Activated T-cell treated with anti-CD3 and anti-CD28 coated beads for 48 hours (primary cell): ENCODE measurements around the gene SARDH.

ENCODE experiments used
- DNase-seq: peaks from one replicate; pipeline ENCODE4 v3.0.0-alpha.2; 2020; ENCODE audit warnings: low read depth

Gene SARDH

GRCh38 chr9:133737774-133738639 lies at the start of gene SARDH:
Gene SARDH (minus strand): TSS chr9:133738352. CDS start chr9:133734173, 4,179 bp downstream.
- peak; percentile 34 for DNase-seq

- peak; percentile 4 for DNase-seq
These were observed 49.5 kb upstream of the SARDH start for GRCh38 chr9:133787754-133788025.

GRCh38 chr9:133786907-133787753 lies 49.0 kb upstream of the SARDH start:
- DNase-seq, result no peak

GRCh38 chr9:133786371-133786753 lies 48.2 kb upstream of the SARDH start:
- no peak for DNase-seq

- no peak for DNase-seq
These were observed 47.7 kb upstream of the SARDH start for GRCh38 chr9:133785753-133786370.

- DNase-seq, result no peak
These were observed 46.8 kb upstream of the SARDH start for GRCh38 chr9:133784731-133785561.

- DNase-seq, result no peak
These were observed 45.2 kb upstream of the SARDH start for GRCh38 chr9:133783331-133783731.

- peak; percentile 58 for DNase-seq
These were observed 44.3 kb upstream of the SARDH start for GRCh38 chr9:133782157-133783130.

- DNase-seq, result no peak
These were observed 43.6 kb upstream of the SARDH start for GRCh38 chr9:133781828-133782135.

- no peak for DNase-seq
These were observed 43.0 kb upstream of the SARDH start for GRCh38 chr9:133780962-133781827.

- DNase-seq, result no peak
These were observed 42.3 kb upstream of the SARDH start for GRCh38 chr9:133780404-133780945.

GRCh38 chr9:133779516-133780403 lies 41.6 kb upstream of the SARDH start:
- DNase-seq, result no peak

GRCh38 chr9:133779081-133779480 lies 40.9 kb upstream of the SARDH start:
- no peak for DNase-seq

- DNase-seq, result no peak
These were observed 40.3 kb upstream of the SARDH start for GRCh38 chr9:133778336-133779013.

GRCh38 chr9:133777871-133778270 lies 39.7 kb upstream of the SARDH start:
- DNase-seq, result no peak

- no peak for DNase-seq
These were observed 39.1 kb upstream of the SARDH start for GRCh38 chr9:133777068-133777791.
